ENCODE measurements around the gene CDH26.

CDH26 gene

DNA sequence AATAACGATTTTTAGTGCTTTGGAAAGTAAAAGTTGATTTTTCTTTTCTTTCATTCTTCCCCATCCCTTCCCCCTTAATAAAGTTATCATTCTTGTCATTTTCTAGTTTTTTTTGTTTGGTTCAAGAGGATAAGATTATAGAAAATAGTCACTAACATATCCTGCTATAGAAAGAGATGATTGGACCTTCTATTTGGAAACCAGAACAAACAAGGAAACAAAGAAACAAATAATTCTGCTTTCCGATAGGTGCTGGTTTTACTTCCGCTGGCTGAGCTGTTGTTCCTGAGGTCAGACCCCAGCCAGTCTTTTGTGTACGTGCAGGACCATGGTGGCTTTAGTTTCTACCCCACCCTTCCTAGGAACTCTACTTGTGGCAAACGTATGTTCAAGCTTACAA is at the start of gene CDH26:
CDH26 (plus strand) TSS at position 301 of the 400 bp plus-strand sequence. CDS start 304 bp downstream, outside the sequence.
- no peak for DNase-seq

- DNase-seq, result no peak
These were observed 49.4 kb upstream of the CDH26 start for GRCh38 chr20:59908855-59909254.

- no peak for DNase-seq
These were observed 47.2 kb upstream of the CDH26 start for GRCh38 chr20:59911041-59911440.

GRCh38 chr20:59912609-59913008 is 45.6 kb upstream of the CDH26 start:
- DNase-seq, result no peak

GRCh38 chr20:59920944-59921343 is 37.3 kb upstream of the CDH26 start:
- DNase-seq, result no peak

DNA sequence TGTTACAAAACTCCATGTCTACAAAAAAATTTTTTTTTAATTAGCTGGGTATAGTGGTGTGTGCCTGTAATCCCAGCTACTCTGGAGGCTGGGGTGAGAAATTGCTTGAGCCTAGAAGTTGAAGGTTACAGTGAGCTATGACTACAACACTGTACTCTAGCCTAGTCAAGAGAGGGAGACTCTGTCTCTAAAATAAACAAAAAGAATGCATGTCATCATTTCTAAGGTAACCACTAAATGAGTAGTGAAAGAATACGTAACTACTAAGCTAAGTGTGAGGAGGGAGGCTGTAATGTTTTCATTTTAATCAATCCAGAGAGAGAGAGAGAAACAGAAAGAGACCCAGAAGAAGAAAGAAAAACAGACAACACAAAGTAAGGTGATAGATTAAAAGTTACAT is 34.7 kb upstream of the CDH26 start:
- DNase-seq, result no peak

DNA sequence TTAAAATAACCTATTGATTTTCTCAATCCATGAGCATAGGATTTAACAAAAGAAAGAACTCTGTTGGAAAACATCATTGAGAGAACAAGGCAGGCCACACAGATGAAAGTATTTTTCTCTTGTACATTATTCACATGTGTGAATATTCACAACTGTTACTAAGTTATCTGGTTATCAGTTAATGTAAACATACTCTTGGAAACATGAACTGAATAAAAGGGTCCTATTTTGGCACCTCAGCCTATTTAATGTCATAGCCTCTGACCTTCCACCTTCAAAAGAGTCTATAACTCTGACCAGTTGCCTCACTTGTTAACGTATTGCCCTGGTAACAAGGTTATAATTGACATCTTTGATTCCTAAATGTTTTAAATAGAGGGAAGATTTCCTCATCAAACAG is 32.9 kb upstream of the CDH26 start:
- no peak for DNase-seq

DNA sequence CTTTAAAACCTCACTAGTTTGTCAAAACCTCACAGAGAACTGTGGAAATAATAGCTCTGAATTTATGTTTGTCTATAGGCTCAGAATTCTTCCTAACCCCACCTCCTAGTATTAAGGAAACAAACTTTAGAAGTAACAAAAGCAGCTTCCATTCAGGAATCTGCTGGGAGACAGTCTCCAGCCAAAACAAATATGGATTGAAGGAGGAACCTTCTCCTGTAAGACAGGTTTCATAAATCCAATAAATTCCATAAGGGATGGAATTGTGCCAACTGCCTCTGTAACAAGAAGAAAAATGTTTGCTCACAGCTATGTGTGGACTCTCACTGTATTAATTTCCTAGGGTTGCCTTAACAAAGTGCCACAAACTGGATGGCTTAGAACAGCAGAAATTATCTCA is 32.3 kb upstream of the CDH26 start:
- no peak for DNase-seq

GRCh38 chr20:59931511-59932312 is 26.5 kb upstream of the CDH26 start:
- DNase-seq, result no peak

DNA sequence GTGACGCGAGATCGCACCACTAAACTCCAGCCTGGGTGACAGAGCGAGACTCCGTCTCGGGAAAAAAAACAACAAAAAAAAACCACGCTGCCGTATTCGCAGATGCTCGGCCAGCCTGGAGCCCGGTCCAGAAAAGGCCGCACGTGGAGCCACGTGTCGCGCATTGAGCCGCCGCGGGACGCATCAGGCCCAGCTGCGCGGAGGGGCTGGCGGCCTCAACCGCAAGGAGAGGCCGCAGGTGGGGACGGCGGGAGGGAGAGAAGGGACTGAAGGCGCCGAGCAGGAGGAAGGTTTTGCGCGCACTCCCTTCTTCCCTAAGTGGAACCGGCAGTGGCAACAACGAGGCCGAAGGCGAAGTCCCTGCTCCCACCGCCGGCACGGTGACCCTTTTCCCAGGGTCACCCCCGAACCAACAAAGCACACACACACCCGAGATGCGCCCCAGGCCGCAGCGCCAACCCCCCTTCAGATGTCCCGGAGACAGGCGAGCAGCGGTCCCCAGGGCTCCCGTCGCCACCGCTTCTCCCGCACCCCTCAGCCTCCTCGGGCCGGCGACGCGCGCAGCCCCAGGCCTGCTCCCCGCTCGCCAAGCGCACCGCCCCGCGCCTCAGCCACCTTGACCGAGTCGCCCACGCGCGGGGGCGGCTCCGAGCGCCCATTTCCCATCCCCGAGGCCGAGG is 25.5 kb upstream of the CDH26 start:
- DNase-seq, result no peak

DNA sequence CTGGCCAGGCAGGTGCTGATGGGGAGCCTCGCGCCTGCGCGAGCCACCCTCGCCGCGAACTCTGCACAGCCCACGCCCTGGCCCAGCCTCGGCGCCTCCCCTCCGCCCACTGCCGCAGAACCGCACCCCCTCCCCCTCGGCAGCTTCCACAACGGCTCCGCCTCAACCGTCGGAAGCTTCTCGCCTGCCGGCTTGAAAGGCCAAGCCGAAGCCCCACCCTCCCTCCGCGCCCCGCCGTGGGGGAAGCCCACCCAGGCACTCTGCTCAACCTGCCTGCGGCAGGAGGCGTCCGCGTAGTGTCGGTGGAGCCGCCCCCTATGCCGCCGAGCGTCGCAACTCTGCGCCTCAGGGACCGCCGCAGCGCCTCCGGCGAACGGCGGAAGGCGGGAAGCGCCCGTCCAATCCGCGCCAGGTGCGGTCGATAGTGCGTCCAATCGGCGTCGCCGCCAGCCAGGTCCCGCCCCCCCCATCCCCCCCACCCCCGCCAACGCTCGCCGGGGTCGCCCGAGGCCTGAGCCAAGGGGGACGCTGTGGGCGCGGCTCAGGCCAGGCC is 24.9 kb upstream of the CDH26 start, which contains the start of gene SYCP2:
SYCP2 (minus strand) TSS at position 342 of the 553 bp plus-strand sequence. CDS start 11,224 bp downstream, outside the sequence.
- peak in 18 of 56 donors; percentile 38 to 74 (median 58) for DNase-seq

DNA sequence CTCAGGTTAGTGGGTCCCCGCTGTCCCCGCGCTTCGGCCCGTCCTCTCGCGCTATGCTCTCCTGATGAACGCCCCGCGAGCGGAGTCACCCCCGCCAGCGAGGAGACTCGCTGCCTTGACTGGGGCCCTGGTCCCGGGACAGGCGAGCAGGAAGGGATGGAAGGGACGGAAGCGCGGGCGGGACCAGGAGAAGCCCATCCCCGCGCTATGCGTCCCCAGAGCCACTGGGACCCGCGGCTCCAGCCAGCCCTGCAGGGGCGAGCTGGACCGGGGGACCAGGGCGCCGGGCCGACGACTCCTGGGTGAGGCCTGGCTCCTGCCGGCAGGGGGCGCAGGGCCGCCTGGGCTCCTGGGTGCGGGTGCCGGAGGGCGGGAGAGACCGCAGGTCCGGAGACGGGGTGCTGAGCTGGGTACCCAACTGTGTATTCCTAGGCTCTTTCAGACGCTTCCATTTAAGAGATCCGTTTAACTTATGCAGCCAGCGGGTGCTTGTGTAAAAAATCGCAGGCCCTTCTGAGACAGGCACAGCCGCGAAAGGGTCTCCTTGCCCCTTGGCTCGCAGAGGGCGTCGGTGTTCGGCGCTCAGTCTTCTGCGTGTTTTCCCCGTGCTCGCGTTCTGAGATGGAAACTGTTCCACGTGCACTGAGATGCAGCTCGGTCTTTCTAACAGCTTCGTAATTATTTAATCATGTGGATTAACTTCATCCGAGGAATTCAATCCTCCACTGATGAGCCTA is 24.2 kb upstream of the CDH26 start:
- peak in 46 of 56 donors; percentile 17 to 86 (median 62) for DNase-seq

- no peak for DNase-seq
These were observed 22.6 kb upstream of the CDH26 start for GRCh38 chr20:59935457-59936185.

DNA sequence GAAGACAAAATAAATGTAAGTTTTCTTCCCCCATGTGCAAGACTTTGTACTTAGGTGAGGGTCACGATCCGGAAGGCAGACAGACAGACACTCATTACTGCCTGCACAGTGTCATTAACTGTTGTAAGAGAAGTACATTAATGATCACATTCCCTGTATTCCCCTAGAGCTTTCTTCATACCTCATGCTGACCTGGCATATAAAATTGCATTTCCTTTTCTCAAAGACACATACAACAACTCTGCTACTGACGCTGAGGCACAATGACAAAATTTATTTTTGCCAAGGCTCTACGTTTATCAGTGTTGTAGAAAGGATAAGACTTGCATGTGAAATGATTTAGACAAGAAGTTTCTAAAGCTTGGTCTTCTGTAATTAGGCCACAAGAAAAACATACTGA is 21.8 kb upstream of the CDH26 start:
- no peak for DNase-seq

- peak in 1 of 56 donors; percentile 15 for DNase-seq
These were observed 21.1 kb upstream of the CDH26 start for GRCh38 chr20:59937150-59937549.

DNA sequence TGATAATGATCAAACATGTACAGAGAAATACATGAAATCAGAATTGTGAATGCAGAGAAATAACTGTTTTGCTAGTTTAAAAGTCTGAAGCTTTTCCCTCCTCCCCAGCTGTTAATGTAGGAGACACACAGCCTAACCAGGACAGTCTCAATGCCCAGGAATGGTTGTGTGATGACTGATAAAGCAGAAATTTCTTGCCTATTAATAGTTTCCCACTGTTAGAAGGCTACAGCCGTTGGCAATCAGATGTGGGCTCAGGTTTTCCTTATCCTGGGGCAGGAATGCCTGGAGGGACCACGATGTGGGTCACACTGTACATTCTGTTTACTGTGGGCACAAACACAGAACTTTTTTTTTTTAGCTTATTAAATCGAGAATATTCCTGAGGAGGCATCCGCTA is 20.0 kb upstream of the CDH26 start:
- DNase-seq, result no peak

- DNase-seq, result peak in 3 of 56 donors; percentile 14 to 38 (median 24)
These were observed 19.5 kb upstream of the CDH26 start for GRCh38 chr20:59938696-59939051.

GRCh38 chr20:59939052-59939878 is 19.0 kb upstream of the CDH26 start:
- no peak for DNase-seq

GRCh38 chr20:59939879-59940128 is 18.4 kb upstream of the CDH26 start:
- DNase-seq, result no peak
